NCI-H2196 (cell line): ENCODE results near the gene FAM229A.
"Not testable (repeated sequence)": the region's sequence is repeated elsewhere in the genome, so short reads cannot be mapped to it uniquely, and the experiment has no call there.

Experiments used
- DNase-seq: peaks from one replicate; lab custom pipeline; 2025; ENCODE audit not compliant: unreplicated experiment; lab: John Stamatoyannopoulos, UW

FAM229A gene

GRCh38 chr1:32362474-32363313 lies at the start of gene FAM229A, which contains the start of gene TSSK3:
Gene FAM229A (minus strand): TSS chr1:32362485. CDS start chr1:32362091, 394 bp downstream.
Gene TSSK3 (plus strand): TSS chr1:32362539. CDS start chr1:32362702, 163 bp downstream.
- DNase-seq = no peak

GRCh38 chr1:32411261-32411660 lies 49.0 kb upstream of the FAM229A start:
- no peak for DNase-seq

- peak; percentile 10 for DNase-seq
These were observed 44.4 kb upstream of the FAM229A start for GRCh38 chr1:32406629-32407111.

GRCh38 chr1:32405672-32406467 lies 43.6 kb upstream of the FAM229A start:
- DNase-seq = no peak

GRCh38 chr1:32404946-32405345 lies 42.7 kb upstream of the FAM229A start:
- no peak for DNase-seq

GRCh38 chr1:32400876-32401631 lies 38.8 kb upstream of the FAM229A start:
- DNase-seq = peak; percentile 84

GRCh38 chr1:32399843-32400242 lies 37.6 kb upstream of the FAM229A start:
- no peak for DNase-seq

GRCh38 chr1:32398401-32398800 lies 36.1 kb upstream of the FAM229A start:
- no peak for DNase-seq

- DNase-seq = not testable (repeated sequence)
These were observed 34.2 kb upstream of the FAM229A start for GRCh38 chr1:32396524-32396923.

GRCh38 chr1:32394890-32395432 lies 32.7 kb upstream of the FAM229A start:
- DNase-seq = no peak

GRCh38 chr1:32394141-32394889 lies 32.0 kb upstream of the FAM229A start, which contains the start of gene BSDC1:
Gene BSDC1 (minus strand): TSS chr1:32394441. CDS start chr1:32394414, 27 bp downstream.
- peak; percentile 98 for DNase-seq

GRCh38 chr1:32393832-32394140 lies 31.5 kb upstream of the FAM229A start:
- peak; percentile 52 for DNase-seq

- no peak for DNase-seq
These were observed 30.9 kb upstream of the FAM229A start for GRCh38 chr1:32393136-32393535.

- no peak for DNase-seq
These were observed 30.0 kb upstream of the FAM229A start for GRCh38 chr1:32392325-32392724.

GRCh38 chr1:32390904-32391870 lies 28.9 kb upstream of the FAM229A start:
- DNase-seq = no peak

GRCh38 chr1:32388641-32389040 lies 26.4 kb upstream of the FAM229A start:
- no peak for DNase-seq

- no peak for DNase-seq
These were observed 24.5 kb upstream of the FAM229A start for GRCh38 chr1:32386676-32387392.

- no peak for DNase-seq
These were observed 17.8 kb upstream of the FAM229A start for GRCh38 chr1:32380057-32380456.
